ENCODE measurements around the gene PCBP3. TPM values are rescaled to one million over a fixed set of nuclear protein-coding genes. Genes with fewer than 3 reads are reported as not detected.

PCBP3 gene
- total RNA-seq, 4 donors from 2014 or later, result 0.13 to 0.26 TPM; not detected in 2

DNA sequence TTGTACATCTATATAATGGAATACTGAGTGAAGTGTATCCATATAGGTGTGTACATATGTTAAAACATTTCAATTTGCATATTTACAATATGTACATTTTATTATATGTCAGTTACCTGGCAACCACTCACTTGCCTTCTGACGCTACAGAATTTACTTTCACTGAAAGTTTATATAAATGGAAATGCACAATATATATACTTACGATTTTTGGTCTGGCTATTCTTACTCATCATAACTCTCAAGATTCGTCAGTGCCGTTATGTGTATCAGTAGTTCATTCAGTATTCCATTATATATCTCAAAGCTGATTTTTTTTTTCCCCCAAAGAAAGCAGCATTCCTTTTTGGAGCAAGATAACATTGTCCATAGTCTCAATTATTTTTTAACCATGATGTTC, 138.2 kb downstream of the PCBP3 start:
- H3K9me3 ChIP-seq, result peaks cover 0 to 7% (median 0%) of the 10 kb centered on the region in 3 donors
- ATAC-seq, result no peak
- intact Hi-C loops (cut with DNase I; ENCODE audit: low total_unique reads) (no loop called here), in situ Hi-C loops (cut with MboI; ENCODE audit: low sequenced_read_pairs in 4 of 4) (no loop called here)
- H3K4me3 ChIP-seq, result no peak overlapping the region
- DNase-seq, result no peak
- H3K27me3 ChIP-seq, result peaks cover 1 to 4% (median 2%) of the 10 kb centered on the region in 3 donors
- TF ChIP-seq POLR2A (IDR thresholded peaks at IDR 0.05), result no peak
- TF ChIP-seq, protein P1, sequence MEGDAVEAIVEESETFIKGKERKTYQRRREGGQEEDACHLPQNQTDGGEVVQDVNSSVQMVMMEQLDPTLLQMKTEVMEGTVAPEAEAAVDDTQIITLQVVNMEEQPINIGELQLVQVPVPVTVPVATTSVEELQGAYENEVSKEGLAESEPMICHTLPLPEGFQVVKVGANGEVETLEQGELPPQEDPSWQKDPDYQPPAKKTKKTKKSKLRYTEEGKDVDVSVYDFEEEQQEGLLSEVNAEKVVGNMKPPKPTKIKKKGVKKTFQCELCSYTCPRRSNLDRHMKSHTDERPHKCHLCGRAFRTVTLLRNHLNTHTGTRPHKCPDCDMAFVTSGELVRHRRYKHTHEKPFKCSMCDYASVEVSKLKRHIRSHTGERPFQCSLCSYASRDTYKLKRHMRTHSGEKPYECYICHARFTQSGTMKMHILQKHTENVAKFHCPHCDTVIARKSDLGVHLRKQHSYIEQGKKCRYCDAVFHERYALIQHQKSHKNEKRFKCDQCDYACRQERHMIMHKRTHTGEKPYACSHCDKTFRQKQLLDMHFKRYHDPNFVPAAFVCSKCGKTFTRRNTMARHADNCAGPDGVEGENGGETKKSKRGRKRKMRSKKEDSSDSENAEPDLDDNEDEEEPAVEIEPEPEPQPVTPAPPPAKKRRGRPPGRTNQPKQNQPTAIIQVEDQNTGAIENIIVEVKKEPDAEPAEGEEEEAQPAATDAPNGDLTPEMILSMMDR (IDR thresholded peaks at IDR 0.05 in 4 of 5, conservative IDR thresholded peaks at IDR 0.05 in 1 of 5), result no peak
- H3K4me1 ChIP-seq, result no peaks in the 10 kb centered on the region
- no peak overlapping the region for H3K27ac ChIP-seq
- no peaks in the 10 kb centered on the region for H3K36me3 ChIP-seq

DNA sequence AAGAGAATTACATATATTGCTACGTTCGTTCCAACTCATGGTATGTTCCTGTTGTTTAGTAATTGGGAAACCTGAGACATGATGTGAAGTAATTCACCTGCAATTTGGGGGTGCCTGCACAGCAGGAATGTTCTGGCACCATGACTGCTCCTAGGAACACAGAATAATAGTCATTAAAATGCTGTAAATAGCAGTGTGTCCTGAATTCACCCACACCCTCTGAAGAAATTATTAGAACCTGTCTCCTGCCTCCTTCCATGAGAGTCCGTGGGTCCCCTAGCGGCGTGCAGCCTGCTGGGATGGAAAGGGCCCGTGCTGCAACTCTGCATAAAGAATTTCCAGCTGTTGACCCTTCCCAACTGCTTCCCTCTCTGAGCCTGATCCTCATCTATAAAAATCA, 143.1 kb downstream of the PCBP3 start:
- Histone ChIP-seq H3K27ac (no peak overlapping the region), H3K4me1 (no peaks in the 10 kb centered on the region), H3K9me3 (no peaks in the 10 kb centered on the region), H3K4me3 (no peak overlapping the region), H3K27me3 (peaks cover 0 to 3% (median 0%) of the 10 kb centered on the region in 3 donors), H3K36me3 (no peaks in the 10 kb centered on the region)
- in situ Hi-C loops (cut with MboI; ENCODE audit: low sequenced_read_pairs in 4 of 4), result no loop called here
- TF ChIP-seq POLR2A (IDR thresholded peaks at IDR 0.05), result no peak
- TF ChIP-seq, protein P1 (IDR thresholded peaks at IDR 0.05 in 4 of 5, conservative IDR thresholded peaks at IDR 0.05 in 1 of 5), result no peak
- intact Hi-C loops (cut with DNase I; ENCODE audit: low total_unique reads), result no loop called here
- DNase-seq (no peak), ATAC-seq (no peak)

DNA sequence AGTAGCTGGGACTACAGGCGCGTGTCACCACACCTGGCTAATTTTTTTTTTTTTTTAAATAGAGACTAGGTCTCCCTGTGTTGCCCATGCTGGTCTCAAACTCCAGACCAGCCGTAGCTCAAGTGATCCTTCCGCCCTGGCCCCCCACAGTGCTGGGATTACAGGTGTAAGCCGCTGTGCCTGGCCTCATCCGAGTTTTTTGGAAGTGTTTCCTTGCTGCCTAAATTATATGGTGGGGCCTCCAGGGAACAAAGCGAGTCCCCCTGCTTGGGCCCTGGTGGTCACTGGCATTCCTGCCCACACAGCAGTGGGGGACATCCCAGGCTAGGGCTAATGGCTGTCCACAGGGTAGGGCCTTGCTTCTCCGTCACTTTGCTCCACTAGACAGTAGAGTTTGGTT, 143.8 kb downstream of the PCBP3 start:
- Histone ChIP-seq H3K36me3 (no peaks in the 10 kb centered on the region), H3K27ac (no peak overlapping the region), H3K4me1 (no peaks in the 10 kb centered on the region), H3K9me3 (no peaks in the 10 kb centered on the region), H3K27me3 (peaks cover 0 to 3% (median 0%) of the 10 kb centered on the region in 3 donors), H3K4me3 (no peak overlapping the region)
- TF ChIP-seq POLR2A (IDR thresholded peaks at IDR 0.05), result no peak
- TF ChIP-seq, protein P1 (IDR thresholded peaks at IDR 0.05 in 4 of 5, conservative IDR thresholded peaks at IDR 0.05 in 1 of 5), result no peak
- ATAC-seq (no peak), DNase-seq (no peak)
- in situ Hi-C loops (cut with MboI; ENCODE audit: low sequenced_read_pairs in 4 of 4) (no loop called here), intact Hi-C loops (cut with DNase I; ENCODE audit: low total_unique reads) (no loop called here)

DNA sequence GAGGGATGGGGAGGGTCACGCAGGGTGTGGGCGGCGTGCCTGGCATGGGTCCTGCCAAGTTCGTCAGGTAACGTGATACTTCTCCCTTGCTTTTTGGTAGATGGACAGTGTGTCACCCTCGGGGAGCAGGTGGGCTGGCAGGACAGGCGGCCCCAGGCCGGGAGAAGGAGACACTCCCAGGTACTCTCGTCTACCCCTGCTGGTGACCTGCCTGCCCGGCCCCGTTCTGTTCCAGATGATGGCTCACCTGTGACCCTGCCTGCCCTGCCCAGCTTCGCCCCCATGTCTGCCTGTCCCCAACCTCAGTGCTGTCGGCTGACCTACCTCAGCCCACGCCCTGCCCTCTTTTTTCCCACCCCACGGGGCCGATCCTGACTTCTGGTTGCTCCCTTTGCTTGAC, 144.7 kb downstream of the PCBP3 start:
- DNase-seq (no peak), ATAC-seq (no peak)
- Histone ChIP-seq H3K27ac (no peak overlapping the region), H3K27me3 (peaks cover 0 to 3% (median 0%) of the 10 kb centered on the region in 3 donors), H3K9me3 (no peaks in the 10 kb centered on the region), H3K4me1 (no peaks in the 10 kb centered on the region), H3K36me3 (no peaks in the 10 kb centered on the region), H3K4me3 (no peak overlapping the region)
- in situ Hi-C loops (cut with MboI; ENCODE audit: low sequenced_read_pairs in 4 of 4), result no loop called here
- intact Hi-C loops (cut with DNase I; ENCODE audit: low total_unique reads), result no loop called here
- TF ChIP-seq POLR2A (IDR thresholded peaks at IDR 0.05), result no peak
- TF ChIP-seq, protein P1 (IDR thresholded peaks at IDR 0.05 in 4 of 5, conservative IDR thresholded peaks at IDR 0.05 in 1 of 5), result no peak

All from gastrocnemius medialis (tissue), 4 donors.